ENCODE data around the gene PDYN.

PDYN gene

DNA sequence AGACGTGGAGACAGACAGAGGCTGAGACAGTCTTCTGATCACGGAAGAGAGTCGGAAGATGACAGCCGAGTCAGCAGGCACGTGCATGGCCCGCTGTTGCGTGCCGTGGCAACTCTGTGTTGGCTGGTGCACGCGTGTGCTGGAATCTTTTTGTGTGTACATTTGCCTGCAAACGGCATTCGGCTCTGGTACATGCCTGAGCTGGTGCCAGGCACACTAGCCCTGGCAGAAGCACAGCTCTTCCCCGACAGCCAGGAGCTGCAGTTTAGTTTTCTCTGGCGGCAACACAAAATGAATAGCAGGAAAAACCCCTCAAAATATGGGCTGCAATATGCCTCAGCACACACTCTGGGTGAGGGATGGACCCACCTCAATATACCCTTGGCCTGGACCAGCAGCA lies 769 bp upstream of the PDYN start:
- DNase-seq (ENCODE audit: low read depth in 2 of 2): no peak

DNA sequence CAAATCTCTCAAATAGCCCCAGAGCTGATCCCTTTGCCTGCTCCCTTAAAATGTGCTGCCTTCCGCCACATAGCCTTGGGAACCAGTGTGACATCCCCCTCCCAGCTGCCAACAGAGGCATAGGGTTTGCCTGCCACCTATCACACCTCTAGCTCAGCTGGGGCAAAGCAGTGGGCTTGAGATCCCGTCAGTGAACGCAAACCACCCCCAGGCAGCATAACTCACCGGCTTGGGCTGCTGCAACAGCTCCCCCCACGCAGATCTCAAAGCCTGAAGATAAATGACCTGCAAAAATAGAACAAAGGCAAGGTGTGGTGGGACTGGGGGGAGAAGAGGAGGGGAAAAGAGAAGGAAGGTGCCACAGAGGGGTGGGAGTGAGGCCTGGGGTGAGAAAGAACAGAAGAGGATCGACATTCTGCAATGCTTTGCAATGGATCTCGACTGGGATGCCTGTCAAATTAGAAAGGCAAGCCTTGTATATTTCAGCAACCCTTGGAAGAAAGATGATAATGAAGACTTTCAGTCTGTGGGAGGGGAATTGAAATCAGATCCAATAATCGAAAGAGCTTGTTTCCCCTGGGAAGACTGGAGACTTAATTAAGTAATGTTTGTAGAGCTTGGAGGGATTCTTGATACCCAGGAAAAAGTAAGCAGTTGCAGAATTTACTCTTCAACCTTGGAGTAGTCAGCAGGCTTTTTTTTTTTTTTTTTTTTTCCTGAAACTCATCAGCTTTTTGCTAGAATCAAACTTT lies 1.3 kb downstream of the PDYN start:
- DNase-seq (ENCODE audit: low read depth in 2 of 2): no peak

DNA sequence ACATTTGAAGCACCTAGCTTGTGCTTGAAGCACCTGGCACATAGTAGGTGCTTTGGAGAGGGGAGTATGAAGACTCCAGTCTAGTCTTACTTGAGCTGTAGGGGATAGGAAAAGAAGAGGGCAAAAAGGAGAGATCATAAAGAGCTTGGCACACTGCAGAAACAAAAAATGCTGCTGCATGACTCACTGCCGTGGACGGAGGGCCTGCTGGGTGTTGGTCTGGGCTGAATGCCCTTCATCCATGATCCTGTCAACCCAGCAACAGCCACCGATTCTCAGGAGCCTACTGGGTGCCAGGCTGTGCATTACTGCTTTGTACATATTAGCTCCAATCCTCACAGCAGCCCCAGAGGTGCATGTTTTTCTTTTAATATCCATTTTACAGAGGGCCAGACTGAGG lies 6.0 kb downstream of the PDYN start:
- no peak for DNase-seq (ENCODE audit: low read depth in 2 of 2)

DNA sequence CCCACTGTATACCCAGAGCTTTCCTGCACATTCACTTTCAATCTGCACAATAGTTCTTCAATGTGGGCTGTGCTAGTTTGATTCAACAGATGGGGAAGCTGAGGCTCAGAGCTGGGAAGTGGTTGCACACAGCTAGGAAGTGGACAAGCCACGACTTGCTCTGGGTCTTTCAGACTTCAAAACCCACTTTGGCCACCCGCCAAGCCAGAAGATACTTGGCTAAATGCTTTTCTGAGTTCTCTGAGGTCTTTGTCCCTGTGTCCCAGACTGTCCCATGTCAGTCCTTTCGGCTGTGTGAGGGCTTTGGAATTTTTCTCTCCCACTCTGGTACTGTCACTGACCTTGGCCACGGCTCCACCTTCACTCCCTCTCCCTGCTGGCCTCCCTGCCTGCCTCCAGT lies 10.6 kb downstream of the PDYN start:
- DNase-seq (ENCODE audit: low read depth in 2 of 2): no peak

DNA sequence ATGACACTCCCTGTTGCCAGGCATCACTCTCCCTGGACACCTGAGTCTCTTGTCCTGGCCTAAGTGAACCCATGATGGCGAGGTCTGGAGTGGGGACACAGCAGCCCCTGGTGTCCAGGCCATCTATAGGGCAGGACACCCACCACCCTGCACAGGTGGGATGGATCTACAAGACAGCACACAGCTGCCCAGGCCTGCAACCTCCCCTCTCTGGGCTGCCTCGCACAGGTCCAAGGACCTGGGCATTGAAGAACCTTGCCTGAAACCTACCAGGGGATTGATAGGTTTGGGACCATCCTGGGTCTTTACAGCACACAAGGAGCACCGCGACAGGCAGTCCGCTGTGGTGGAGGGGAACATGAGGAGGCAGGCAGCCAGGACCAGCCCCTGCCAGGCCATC lies 11.2 kb downstream of the PDYN start:
- DNase-seq (ENCODE audit: low read depth in 2 of 2): no peak

DNA sequence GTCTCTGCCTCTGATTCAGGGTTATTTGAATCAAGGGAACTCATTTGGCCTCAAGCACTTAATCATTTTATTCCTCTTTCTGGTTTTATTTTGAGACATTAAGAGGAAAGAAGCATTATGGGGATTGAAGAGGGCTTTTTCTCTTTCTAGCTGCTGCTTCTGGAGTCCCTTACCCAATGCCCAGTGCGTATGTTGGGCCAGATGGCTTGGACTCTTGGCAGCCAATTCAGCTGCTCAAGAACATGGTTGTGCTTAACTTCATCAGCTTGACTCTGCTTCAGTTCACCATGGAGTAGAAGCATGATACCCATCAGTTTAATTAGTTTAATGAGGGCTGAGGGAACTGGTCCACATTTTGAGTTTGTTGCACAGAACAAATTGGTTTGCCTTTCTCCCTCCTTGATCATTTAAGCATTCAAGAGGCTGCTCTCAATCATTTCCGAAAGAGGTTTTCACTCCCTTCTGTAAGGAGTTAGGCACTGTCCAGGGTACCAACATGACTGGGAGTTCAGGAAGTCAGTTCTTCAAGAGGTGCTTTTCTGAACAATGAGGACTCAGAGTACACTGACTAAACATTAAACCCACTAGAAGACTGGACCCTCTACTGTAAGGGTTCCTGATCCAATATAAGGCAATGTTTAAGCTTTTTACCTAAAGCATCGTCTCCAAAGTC lies 14.6 kb downstream of the PDYN start:
- no peak for DNase-seq (ENCODE audit: low read depth in 2 of 2)

DNA sequence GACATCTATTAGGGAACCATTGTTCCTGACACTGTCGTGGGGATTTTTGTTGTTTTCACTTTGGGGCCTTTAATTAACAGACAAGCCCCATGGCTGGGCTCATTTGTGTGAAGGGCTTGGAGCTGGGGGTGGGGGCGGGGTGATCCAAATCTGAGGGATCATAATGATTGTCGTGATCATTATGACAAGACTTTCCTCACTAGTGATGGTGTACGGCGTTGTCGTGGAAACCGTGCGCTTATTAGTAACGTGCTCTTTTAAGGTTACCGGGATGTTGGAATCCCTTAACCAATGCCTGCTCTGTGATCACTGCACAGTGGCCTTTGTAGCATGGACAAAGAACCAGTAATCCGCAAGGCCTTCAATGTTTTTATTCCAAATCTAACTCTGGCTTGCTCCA lies 18.6 kb downstream of the PDYN start:
- no peak for DNase-seq (ENCODE audit: low read depth in 2 of 2)

DNA sequence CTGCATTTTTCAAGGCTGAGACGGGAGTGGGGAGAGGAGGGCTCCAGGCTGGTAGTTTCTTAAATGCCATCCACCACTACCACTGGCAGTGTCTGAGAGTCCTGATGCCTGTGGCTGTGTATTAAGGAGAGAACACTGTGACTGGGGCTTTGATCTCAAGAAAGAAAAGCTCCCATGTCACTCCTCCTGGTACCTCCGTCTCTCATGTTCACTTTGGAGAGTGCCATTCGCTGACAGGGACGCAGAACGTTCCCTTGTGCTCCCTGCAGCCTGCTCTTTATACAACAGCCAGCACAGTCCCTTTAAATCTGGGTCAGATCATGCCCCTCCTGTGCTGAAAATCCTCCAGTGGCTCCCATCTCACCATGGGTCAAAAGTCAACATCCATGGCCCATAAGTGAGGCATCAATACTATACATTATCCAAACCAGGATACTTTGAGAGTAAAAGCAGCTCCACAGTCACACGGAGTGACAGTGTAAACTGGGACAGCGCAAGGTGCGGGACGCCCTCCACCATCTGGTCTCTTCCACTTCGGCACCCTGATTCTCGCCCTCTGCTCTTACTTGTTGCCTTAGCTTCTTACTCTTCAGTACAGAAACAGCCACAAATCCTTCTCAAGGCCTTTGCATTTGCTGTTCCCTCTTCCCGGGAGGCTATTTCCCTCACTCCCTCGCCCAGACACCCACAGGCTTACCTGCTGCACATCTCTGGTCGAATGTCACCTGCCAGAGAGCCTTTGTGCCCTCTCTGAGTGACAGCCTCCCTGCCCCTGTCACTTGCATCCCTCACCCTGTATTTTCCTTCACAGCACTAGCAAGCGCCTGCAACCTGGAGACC lies 20.0 kb downstream of the PDYN start:
- no peak for DNase-seq (ENCODE audit: low read depth in 2 of 2)

DNA sequence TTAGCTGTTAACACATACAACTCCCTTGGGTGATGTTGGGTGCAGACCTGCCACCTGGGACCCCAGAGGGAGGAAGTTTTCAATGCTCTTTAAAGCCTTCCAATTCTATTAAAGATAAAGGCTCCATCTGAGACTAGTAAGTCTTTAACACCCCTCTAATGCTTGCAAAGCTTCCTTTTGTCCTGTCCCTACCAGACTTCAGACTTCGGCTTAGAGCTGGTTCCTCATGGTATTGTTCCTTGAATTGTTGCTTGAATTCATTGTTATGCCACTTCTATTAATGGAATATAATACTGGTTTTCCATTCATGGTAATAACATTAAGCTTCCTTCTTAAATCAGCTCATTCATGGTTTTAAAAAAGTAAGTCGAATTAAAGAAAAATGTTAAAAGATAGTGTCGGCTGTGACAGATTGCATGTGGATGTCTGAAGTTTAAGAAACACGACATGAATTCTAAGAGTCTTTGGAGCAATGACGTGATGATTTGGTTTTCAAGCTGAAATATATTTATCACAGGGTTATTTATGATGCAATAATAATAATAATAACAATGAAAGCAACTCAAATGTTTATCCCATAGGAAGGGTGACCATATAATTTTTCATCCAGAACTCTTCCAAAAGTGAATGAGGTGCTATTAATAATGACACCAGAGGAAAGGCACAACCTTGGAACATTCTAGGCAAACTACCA lies 21.8 kb downstream of the PDYN start:
- no peak for DNase-seq (ENCODE audit: low read depth in 2 of 2)

DNA sequence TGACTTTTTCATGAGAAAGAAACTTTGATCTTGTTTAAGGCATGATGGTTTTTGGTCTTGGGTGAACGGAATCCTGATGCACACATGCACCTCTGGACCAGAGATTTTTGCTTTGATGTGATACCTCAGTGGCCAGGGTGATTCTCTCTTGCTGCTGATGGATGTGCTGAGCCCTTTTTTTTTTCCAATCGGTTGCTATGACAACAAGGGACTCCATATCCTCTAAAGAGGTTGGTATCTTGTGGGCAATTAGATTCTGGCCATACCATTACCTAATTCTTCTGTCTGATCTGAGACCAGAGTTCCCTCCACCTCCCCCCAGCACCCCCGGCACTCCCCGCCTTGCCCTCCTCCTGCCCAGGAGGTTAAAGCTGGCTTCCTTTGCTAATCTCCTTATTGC lies 24.9 kb downstream of the PDYN start:
- no peak for DNase-seq (ENCODE audit: low read depth in 2 of 2)

DNA sequence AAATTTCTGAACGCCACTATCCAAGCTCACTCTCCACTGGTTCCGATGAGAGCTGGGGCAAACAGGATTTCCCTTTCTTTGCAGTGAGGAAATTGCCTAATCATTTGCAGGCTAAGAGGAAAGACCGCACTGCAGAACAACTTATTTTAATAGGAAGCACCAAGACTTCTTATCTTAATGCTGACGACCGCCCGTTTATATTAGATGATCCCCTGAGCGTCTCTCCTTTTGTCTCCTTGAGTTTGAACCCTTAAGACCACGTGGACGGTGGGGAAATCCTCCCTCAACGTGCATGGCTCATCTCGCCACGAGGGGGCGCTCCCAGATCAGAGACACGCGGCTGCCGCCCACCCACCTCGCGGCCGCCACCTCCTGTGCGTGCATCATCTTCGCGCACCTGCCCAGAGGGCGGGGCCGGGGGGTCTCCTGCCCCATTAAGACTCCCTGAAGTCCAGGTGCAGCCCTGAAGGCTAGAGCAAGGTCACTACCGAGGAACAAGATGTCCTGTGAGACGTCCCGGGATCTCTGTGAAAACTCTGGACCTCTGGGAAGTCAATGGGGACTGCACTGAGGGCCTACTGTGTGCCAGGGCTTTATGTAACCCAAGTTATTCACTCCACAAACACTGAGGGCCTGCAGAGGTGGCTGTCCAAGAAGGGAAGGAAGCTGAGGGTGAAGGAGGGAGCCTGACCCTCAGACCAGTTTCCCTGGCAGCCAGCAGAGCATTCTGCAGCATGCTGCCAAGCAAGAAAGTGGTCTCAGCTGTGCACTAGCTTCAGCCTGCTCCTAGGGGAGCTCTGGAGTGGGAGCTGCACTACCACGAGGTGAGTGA lies 28.1 kb downstream of the PDYN start:
- peak; percentile 16 to 21 for DNase-seq (ENCODE audit: low read depth in 2 of 2)

DNA sequence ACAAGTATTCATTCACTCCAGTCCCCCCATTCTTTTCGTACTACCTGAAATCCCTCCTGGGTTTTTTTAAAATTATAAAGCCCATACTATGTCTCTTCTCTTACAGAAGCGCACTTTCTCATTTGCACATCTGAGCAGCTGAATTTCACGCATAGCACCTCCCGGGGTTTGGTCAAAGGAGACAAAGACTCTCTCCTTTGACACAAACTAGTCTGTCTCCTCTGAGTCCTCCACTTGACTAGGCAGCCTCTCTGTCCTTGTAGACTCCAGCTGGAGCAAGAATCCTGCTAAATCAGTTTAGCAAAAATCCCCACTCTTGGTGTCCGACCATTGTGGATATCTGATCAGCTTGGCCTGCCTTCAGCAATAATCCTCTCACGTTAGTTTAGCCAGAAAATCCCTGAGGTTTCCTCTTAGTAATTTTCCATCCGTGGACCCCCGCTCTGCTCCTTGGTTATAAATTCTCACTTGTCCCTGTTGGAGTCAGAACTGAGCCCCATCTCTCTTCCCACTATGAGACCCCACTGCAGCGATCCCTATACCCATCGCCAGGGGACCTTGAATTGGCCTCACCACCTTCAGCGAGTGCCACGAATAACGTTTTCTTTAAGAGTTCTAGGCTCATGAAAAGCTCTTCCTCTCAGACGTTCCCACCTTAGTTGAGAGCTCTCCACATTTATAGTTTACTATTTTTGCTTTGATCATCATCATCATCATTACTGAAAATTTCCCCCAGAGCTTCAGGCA lies 29.0 kb downstream of the PDYN start:
- no peak for DNase-seq (ENCODE audit: low read depth in 2 of 2)

DNA sequence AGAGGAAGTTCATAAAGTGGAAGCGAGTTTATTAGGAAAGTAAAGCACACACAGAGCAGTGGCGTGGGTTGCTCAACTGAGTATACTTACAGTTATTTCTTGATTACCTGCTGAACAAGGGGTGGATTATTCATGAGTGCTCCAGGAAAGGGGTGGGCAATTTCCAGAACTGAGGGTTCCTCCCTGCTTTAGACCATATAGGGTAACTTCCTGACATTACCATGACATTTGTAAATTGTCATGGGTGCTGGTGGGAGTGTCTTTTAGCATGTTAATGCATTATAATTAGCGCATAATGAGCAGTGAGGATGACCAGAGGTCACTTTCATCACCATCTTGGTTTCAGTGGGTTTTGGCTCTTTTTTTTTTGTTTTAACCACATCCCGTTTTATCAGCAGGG lies 29.8 kb downstream of the PDYN start:
- no peak for DNase-seq (ENCODE audit: low read depth in 2 of 2)

DNA sequence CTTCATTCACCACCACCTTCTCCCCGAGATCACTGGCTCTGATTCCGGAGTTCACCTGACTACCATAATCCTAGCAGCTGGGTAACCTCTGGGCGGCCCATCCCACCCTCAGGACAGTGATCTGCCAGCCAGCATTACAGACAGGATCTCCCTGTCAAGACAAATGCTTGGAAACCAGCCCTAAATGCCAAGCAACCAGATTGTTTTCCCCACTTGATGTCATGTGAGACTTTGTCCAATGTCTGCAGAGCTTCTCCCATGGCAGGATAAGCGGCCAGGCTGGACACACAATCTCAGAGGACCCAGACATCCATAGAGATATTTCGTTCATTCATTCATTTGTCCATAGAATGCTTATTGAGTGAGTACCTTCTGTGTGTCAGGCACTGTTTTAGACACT lies 32.5 kb downstream of the PDYN start:
- DNase-seq (ENCODE audit: low read depth in 2 of 2): no peak

DNA sequence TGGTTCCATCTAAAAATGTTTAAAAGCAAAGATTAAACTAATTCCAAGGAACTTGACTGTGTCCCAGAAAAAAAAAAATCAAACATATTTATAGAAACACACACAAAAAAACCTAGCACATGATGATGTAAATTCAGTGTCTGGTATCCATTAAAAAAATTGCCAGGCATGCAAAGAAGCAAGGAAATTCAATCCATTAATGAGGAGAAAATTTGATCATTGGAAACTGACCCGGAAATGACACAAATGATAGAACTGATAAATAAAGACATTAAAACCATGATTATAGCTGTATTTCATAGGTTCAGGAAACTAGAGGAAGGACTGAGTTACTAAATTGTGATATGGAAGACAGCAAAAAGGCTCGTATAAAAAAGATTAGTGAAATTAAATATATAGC lies 34.7 kb downstream of the PDYN start:
- no peak for DNase-seq (ENCODE audit: low read depth in 2 of 2)

DNA sequence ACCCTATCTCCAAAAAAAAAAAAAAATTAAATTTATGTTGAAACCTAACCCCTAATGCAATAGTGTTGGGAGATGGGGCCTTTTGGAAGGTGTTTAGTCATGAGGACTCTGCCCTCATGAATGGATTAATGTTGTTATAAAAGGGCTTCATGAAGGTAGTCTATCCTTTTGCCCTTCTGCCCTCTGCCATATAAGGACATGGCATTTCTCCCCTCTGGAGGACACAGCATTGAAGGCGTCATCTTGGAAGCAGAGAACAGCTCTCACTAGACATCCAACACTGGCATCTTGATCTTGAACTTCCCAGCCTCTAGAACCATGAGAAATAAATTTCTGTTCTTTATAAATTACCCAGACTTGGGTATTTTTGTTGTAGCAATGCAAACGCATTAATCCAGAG lies 35.4 kb downstream of the PDYN start:
- no peak for DNase-seq (ENCODE audit: low read depth in 2 of 2)

DNA sequence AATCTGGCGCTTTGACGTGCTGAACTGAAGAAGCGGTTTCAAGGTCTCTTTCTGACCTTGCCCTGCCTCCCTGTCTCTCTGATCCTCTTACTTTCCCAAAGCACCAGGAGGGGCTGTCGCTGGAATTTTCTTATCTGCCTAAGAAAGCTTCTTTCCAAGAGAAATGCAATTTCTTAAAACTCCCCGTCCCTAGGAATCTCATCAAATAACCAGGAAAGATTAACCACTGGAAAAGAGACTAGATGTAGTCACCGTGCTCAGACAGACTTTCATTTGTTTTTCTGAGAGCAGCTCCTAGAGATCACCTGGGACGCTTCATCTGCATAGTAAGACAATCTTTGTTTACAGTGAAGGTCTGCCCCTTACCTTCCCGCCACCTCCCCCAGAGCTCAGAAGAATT lies 38.6 kb downstream of the PDYN start:
- no peak for DNase-seq (ENCODE audit: low read depth in 2 of 2)

DNA sequence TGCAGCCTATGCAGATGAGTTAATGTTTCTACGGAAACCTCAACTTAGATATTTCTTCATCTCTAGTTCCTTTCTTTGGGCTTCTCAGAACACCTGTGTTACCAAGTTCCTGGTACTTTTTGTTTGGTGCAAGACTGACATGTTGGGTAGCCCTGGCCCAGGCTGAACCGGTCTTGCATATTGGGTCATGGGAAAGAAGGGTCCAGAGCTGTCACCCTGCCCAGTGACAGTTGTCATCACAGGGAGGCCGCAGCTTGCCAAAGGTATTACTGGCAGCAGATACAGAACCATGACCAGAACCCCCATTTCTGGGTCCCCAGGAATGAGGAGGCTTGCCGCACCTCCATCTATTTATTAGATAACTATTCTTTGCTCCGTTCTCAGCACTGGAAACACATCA lies 40.2 kb downstream of the PDYN start:
- DNase-seq (ENCODE audit: low read depth in 2 of 2): no peak

DNA sequence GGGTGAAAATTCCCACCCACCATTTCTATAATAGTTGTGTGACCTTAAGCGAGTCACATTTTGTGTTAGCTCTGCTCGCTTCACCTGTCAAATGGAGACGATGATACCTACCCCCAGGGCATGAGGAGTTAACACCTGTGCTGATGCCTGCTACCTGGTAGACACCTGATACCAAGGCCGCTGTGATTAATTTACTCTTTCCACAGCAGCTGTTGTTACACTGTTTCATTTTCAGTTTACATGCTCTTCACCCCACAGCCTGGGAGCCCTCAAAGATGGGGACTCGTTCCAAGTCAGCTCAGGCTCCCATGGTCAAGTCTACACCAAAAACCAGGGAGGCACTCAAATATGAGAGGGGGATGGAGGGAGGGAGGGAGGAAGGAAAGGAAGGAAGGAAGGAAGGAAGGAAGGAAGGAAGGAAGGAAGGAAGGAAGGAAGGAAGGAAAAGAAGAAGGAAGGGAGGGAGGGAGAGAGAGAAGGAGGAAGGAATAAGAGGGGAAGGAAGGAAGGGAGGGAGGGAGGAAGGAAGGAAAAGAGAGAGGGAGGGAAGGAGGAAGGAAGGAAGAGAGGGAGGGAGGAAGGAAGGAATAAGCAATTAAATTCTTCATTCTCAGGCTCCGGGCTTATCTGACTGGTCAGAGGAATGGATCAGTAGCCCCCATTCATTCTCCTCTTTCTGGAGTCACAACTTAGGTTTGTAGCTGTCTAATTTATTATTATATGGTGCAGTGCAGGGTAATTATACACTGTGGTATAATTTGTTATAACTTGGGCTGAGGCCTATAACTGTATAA lies 40.9 kb downstream of the PDYN start:
- DNase-seq (ENCODE audit: low read depth in 2 of 2): no peak
